ENCODE measurements around the gene LRFN2.

The LRFN2 gene

DNA sequence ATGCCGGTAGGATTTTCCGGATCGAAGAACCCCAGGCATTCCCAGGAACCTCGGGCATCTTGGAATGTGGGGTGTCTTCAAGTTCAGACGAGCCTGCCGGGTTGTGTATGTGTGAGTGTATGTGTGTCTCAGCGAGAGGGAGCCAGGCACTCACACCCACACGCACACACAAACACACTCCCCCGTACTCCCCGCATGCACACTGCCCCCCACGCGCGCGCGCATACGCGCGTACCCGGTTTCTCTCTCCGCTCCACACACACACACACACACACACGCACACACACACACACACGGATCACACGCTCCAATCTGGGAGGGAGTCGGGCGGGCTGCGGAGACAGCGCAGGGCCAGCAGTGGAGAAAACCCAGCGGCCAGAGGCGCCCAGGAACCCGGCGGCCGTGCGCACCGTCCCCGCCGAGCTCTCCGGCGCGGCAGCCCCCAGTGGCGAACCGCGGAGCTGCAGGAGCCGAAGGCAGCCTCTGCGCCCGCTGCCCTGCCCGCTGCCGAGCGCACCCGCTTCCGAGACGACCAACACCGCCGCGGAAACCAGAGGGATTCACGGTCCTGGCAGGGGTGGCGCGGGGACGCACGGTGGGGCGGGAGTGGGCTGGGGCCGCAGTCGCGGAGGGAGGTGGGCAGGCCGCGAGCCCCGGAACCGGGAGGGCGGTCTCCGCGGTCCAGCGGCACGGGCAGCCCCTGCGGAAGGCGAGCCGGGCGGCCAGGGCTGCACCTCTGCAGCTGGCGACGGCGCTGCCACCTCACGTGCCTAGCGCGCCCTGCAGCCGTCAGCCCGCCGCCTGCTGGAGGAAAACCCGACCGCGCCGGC, at the start of gene LRFN2:
Gene LRFN2, minus strand, starts transcription at position 125 of the 830 bp plus-strand sequence.
- CTCF ChIA-PET = interaction anchor here (0.6 to 1.2 kb wide), 2 partner anchors 17 to 242 kb away, joined by 3 read pairs; no protein-coding TSS in a partner anchor
- POLR2A ChIA-PET = interaction anchor here (0.9 kb wide), 1 partner anchor 11 kb away, joined by 3 read pairs; no protein-coding TSS in a partner anchor
- peak; percentile 80 for DNase-seq (ENCODE audit: extremely low spot score)
- TF ChIP-seq ELF4 (IDR thresholded peaks at IDR 0.05) (no peak), CTBP1 (IDR thresholded peaks at IDR 0.05; ENCODE audit: borderline replicate concordance) (no peak), ZNF384 (IDR thresholded peaks at IDR 0.05) (no peak), FOXK2 (IDR thresholded peaks at IDR 0.05) (no peak), L3MBTL2 (conservative IDR thresholded peaks at IDR 0.05) (peak; percentile 27), LEF1 (IDR thresholded peaks at IDR 0.05; ENCODE audit: borderline replicate concordance) (peak; percentile 67; the same call in 1 of the 2 replicates), HDGF (IDR thresholded peaks at IDR 0.05; ENCODE audit: borderline replicate concordance) (no peak), NFRKB (IDR thresholded peaks at IDR 0.05) (no peak), SUZ12 (IDR thresholded peaks at IDR 0.05) (no peak), SP1 (IDR thresholded peaks at IDR 0.05) (no peak), TARDBP (IDR thresholded peaks at IDR 0.05) (no peak), FOXM1 (IDR thresholded peaks at IDR 0.05; ENCODE audit: borderline replicate concordance) (no peak), FOXA1 (IDR thresholded peaks at IDR 0.05) (no peak), BHLHE40 (IDR thresholded peaks at IDR 0.05; ENCODE audit: borderline replicate concordance) (no peak), ARNT (IDR thresholded peaks at IDR 0.05) (no peak)
- TF ChIP-seq, protein P1, sequence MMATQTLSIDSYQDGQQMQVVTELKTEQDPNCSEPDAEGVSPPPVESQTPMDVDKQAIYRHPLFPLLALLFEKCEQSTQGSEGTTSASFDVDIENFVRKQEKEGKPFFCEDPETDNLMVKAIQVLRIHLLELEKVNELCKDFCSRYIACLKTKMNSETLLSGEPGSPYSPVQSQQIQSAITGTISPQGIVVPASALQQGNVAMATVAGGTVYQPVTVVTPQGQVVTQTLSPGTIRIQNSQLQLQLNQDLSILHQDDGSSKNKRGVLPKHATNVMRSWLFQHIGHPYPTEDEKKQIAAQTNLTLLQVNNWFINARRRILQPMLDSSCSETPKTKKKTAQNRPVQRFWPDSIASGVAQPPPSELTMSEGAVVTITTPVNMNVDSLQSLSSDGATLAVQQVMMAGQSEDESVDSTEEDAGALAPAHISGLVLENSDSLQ (IDR thresholded peaks at IDR 0.05) = no peak

DNA sequence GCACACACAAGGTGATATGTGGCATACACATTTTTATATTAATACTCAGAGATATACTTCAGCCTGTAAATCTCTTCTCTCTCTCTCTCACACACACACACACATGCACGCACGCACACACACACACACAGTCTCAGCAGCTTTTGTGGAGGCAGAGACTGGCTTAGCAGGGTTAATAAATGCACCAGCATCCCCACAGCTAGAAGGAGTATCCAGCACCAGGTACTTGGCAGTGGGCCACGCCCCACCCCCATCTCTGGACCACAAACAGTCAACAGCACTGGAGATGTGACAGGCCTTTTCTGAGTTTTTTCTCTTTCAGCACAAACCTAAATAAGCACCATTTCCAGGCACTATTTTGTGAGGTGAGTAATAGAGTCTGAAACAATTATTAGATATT, 47.3 kb upstream of the LRFN2 start:
- no peak for DNase-seq (ENCODE audit: extremely low spot score)
- ChIA-PET POLR2A (no interaction called here), CTCF (no interaction called here)
- TF ChIP-seq, protein P1 (IDR thresholded peaks at IDR 0.05) = no peak
- TF ChIP-seq BHLHE40 (IDR thresholded peaks at IDR 0.05; ENCODE audit: borderline replicate concordance) (no peak), LEF1 (IDR thresholded peaks at IDR 0.05; ENCODE audit: borderline replicate concordance) (no peak), SUZ12 (IDR thresholded peaks at IDR 0.05) (no peak), SP1 (IDR thresholded peaks at IDR 0.05) (no peak), FOXK2 (IDR thresholded peaks at IDR 0.05) (no peak), ARNT (IDR thresholded peaks at IDR 0.05) (no peak), ELF4 (IDR thresholded peaks at IDR 0.05) (no peak), NFRKB (IDR thresholded peaks at IDR 0.05) (no peak), CTBP1 (IDR thresholded peaks at IDR 0.05; ENCODE audit: borderline replicate concordance) (no peak), HDGF (IDR thresholded peaks at IDR 0.05; ENCODE audit: borderline replicate concordance) (no peak), L3MBTL2 (conservative IDR thresholded peaks at IDR 0.05) (no peak)

DNA sequence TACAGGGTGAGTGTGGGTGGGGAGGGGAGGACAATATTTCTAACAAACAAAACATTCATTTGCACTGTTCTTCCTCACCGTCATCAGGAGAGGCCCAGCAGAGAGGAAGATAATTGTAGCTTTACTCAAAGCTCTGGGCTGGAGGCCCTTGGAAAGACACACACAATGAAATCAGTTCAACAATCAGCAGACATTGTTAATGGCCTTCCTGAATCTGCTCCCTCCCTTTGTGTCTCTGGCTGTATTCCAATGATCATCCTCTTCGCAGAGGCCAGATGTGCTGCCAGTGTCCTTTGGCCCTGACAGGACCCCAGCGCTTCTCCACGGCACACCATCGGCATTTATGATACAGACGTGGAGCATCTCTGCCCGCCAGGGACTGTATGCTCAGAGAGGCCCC, 44.6 kb upstream of the LRFN2 start:
- no peak for TF ChIP-seq SP1 (IDR thresholded peaks at IDR 0.05)
- TF ChIP-seq FOXA1 (IDR thresholded peaks at IDR 0.05) = no peak
- no peak for TF ChIP-seq ARNT (IDR thresholded peaks at IDR 0.05)
- no peak for TF ChIP-seq SUZ12 (IDR thresholded peaks at IDR 0.05)
- TF ChIP-seq, protein P1 (IDR thresholded peaks at IDR 0.05) = no peak
- no peak for TF ChIP-seq NFRKB (IDR thresholded peaks at IDR 0.05)
- TF ChIP-seq LEF1 (IDR thresholded peaks at IDR 0.05; ENCODE audit: borderline replicate concordance) = no peak
- no peak for TF ChIP-seq BHLHE40 (IDR thresholded peaks at IDR 0.05; ENCODE audit: borderline replicate concordance)
- no peak for TF ChIP-seq FOXK2 (IDR thresholded peaks at IDR 0.05)
- TF ChIP-seq ELF4 (IDR thresholded peaks at IDR 0.05) = no peak
- TF ChIP-seq HDGF (IDR thresholded peaks at IDR 0.05; ENCODE audit: borderline replicate concordance) = no peak
- no peak for TF ChIP-seq ZNF384 (IDR thresholded peaks at IDR 0.05)
- TF ChIP-seq TARDBP (IDR thresholded peaks at IDR 0.05) = no peak
- no peak for TF ChIP-seq L3MBTL2 (conservative IDR thresholded peaks at IDR 0.05)
- no peak for TF ChIP-seq FOXM1 (IDR thresholded peaks at IDR 0.05; ENCODE audit: borderline replicate concordance)
- POLR2A ChIA-PET = no interaction called here
- CTCF ChIA-PET = interaction anchor here (0.6 kb wide), 1 partner anchor 883 kb away, joined by 3 read pairs; no protein-coding TSS in a partner anchor
- no peak for DNase-seq (ENCODE audit: extremely low spot score)

DNA sequence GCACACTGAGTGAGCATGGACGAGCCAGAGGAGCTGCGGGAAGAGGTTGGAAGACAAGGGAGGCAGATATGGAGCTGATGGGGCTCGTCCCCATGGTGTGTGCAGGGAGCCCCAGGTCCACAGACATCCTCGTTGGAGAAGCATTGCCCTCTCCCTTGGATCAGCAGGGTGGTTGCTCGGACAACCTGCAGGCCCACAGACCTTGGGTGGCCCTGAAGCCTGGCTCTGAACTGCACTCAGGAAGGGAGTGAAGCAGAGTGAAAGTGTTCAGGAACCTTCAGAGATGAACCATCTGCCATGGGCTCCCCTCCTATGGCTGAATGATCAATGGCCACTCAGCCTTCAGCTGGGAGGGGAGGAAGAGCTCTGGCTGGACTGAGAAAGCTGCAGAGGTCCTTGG, 43.3 kb upstream of the LRFN2 start:
- no peak for TF ChIP-seq ZNF384 (IDR thresholded peaks at IDR 0.05)
- TF ChIP-seq ELF4 (IDR thresholded peaks at IDR 0.05) = no peak
- TF ChIP-seq BHLHE40 (IDR thresholded peaks at IDR 0.05; ENCODE audit: borderline replicate concordance) = no peak
- no peak for TF ChIP-seq NFRKB (IDR thresholded peaks at IDR 0.05)
- no peak for TF ChIP-seq CTBP1 (IDR thresholded peaks at IDR 0.05; ENCODE audit: borderline replicate concordance)
- TF ChIP-seq FOXA1 (IDR thresholded peaks at IDR 0.05) = no peak
- TF ChIP-seq FOXM1 (IDR thresholded peaks at IDR 0.05; ENCODE audit: borderline replicate concordance) = no peak
- TF ChIP-seq L3MBTL2 (conservative IDR thresholded peaks at IDR 0.05) = no peak
- TF ChIP-seq HDGF (IDR thresholded peaks at IDR 0.05; ENCODE audit: borderline replicate concordance) = no peak
- TF ChIP-seq, protein P1 (IDR thresholded peaks at IDR 0.05) = no peak
- TF ChIP-seq FOXK2 (IDR thresholded peaks at IDR 0.05) = no peak
- TF ChIP-seq LEF1 (IDR thresholded peaks at IDR 0.05; ENCODE audit: borderline replicate concordance) = no peak
- no peak for TF ChIP-seq TARDBP (IDR thresholded peaks at IDR 0.05)
- no peak for TF ChIP-seq SUZ12 (IDR thresholded peaks at IDR 0.05)
- TF ChIP-seq SP1 (IDR thresholded peaks at IDR 0.05) = no peak
- TF ChIP-seq ARNT (IDR thresholded peaks at IDR 0.05) = no peak
- ChIA-PET CTCF (no interaction called here), POLR2A (no interaction called here)
- no peak for DNase-seq (ENCODE audit: extremely low spot score)

DNA sequence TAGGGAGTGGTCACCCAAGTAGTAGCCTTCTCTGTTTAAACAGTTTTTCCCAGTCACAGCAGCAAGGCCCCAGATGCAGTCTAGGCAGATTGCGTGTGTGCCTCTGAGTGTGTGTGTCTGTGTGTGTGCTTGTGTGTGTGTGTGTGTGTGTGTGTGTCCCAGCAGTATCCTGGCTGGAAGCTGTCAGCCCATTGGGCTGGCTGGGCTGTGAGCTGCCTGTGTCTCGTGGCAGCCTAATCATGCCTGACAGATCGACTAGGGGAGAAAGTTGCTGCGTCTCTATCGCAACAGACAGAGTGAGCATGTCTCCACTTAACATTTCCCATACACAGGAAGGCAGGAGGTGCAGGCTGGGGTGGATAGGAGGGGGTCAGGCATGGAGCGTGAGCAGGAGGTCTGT, 42.9 kb upstream of the LRFN2 start:
- CTCF ChIA-PET = no interaction called here
- POLR2A ChIA-PET = no interaction called here
- no peak for TF ChIP-seq CTBP1 (IDR thresholded peaks at IDR 0.05; ENCODE audit: borderline replicate concordance)
- TF ChIP-seq FOXK2 (IDR thresholded peaks at IDR 0.05) = no peak
- TF ChIP-seq ARNT (IDR thresholded peaks at IDR 0.05) = no peak
- no peak for TF ChIP-seq L3MBTL2 (conservative IDR thresholded peaks at IDR 0.05)
- TF ChIP-seq, protein P1 (IDR thresholded peaks at IDR 0.05) = no peak
- no peak for TF ChIP-seq SUZ12 (IDR thresholded peaks at IDR 0.05)
- no peak for TF ChIP-seq TARDBP (IDR thresholded peaks at IDR 0.05)
- no peak for TF ChIP-seq ELF4 (IDR thresholded peaks at IDR 0.05)
- no peak for TF ChIP-seq LEF1 (IDR thresholded peaks at IDR 0.05; ENCODE audit: borderline replicate concordance)
- no peak for TF ChIP-seq FOXA1 (IDR thresholded peaks at IDR 0.05)
- TF ChIP-seq NFRKB (IDR thresholded peaks at IDR 0.05) = no peak
- no peak for TF ChIP-seq SP1 (IDR thresholded peaks at IDR 0.05)
- no peak for TF ChIP-seq HDGF (IDR thresholded peaks at IDR 0.05; ENCODE audit: borderline replicate concordance)
- no peak for TF ChIP-seq FOXM1 (IDR thresholded peaks at IDR 0.05; ENCODE audit: borderline replicate concordance)
- TF ChIP-seq BHLHE40 (IDR thresholded peaks at IDR 0.05; ENCODE audit: borderline replicate concordance) = no peak
- no peak for TF ChIP-seq ZNF384 (IDR thresholded peaks at IDR 0.05)
- DNase-seq (ENCODE audit: extremely low spot score) = no peak
